KMS-11 (cell line): ENCODE measurements around the gene PSMD5.

ENCODE experiments used
- H2AFZ ChIP-seq: fragments of 200-600 bp; sonication (generic); 2 replicates; pipeline ENCODE4 v1.6.1; 2016; ENCODE audit warnings: antibody characterized with exemption, mixed run types, low read depth
- H3K27ac ChIP-seq: fragments of 200-600 bp; sonication (generic); 2 replicates; pipeline ENCODE4 v1.6.1; 2016; ENCODE audit warnings: mild to moderate bottlenecking, mixed run types
- H3K27me3 ChIP-seq: fragments of 200-600 bp; sonication (generic); 2 replicates; pipeline ENCODE4 v1.6.1; 2017; ENCODE audit warnings: mild to moderate bottlenecking, low read depth, mixed run types, moderate library complexity; ENCODE audit not compliant: insufficient read depth
- H3K36me3 ChIP-seq: fragments of 200-600 bp; sonication (generic); 2 replicates; pipeline ENCODE4 v1.6.1; 2017; ENCODE audit warnings: mild to moderate bottlenecking, mixed run types; ENCODE audit not compliant: insufficient read depth
- H3K4me1 ChIP-seq: fragments of 200-600 bp; sonication (generic); 2 replicates; pipeline ENCODE4 v1.6.1; 2016; ENCODE audit warnings: mild to moderate bottlenecking, low read depth, mixed run types; ENCODE audit not compliant: poor library complexity, severe bottlenecking
- H3K4me2 ChIP-seq: fragments of 200-600 bp; sonication (generic); 2 replicates; pipeline ENCODE4 v1.7.0; 2016; ENCODE audit warnings: mild to moderate bottlenecking, mixed run types
- H3K4me3 ChIP-seq: fragments of 200-600 bp; sonication (generic); IDR thresholded peaks from 2 replicates; pipeline ENCODE4 v1.6.1; 2017; ENCODE audit warnings: low read depth, low read length, mixed read lengths; ENCODE audit not compliant: insufficient read depth
- H3K79me2 ChIP-seq: fragments of 200-600 bp; sonication (generic); 2 replicates; pipeline ENCODE4 v1.6.1; 2016; ENCODE audit warnings: low read depth, mixed run types; ENCODE audit not compliant: insufficient read depth
- H3K9ac ChIP-seq: fragments of 200-600 bp; sonication (generic); 2 replicates; pipeline ENCODE4 v1.6.1; 2016; ENCODE audit warnings: mild to moderate bottlenecking, mixed run types
- H4K20me1 ChIP-seq: fragments of 200-600 bp; sonication (generic); 2 replicates; pipeline ENCODE4 v1.6.1; 2016; ENCODE audit warnings: mild to moderate bottlenecking, mixed run types; ENCODE audit not compliant: insufficient read depth
- CTCF ChIP-seq: fragments of 200-600 bp; sonication (generic); conservative IDR thresholded peaks from 2 replicates; pipeline ENCODE4 v1.6.1; 2017; ENCODE audit warnings: low read depth, mild to moderate bottlenecking, antibody characterized with exemption, low read length, moderate library complexity, mixed read lengths

The PSMD5 gene

GRCh38 chr9:120853198-120853597 is 10.5 kb upstream of the PSMD5 start:
- Histone ChIP-seq H3K79me2 (no peaks in the 10 kb centered on the region), H3K27me3 (no peaks in the 10 kb centered on the region), H3K36me3 (no peaks in the 10 kb centered on the region), H3K4me2 (no peak overlapping the region), H3K4me3 (no peak overlapping the region), H3K27ac (no peak overlapping the region), H3K4me1 (no peaks in the 10 kb centered on the region), H3K9ac (no peak overlapping the region), H2AFZ (no peak overlapping the region), H4K20me1 (no peaks in the 10 kb centered on the region)
- no peak for TF ChIP-seq CTCF

- no peak for TF ChIP-seq CTCF
- H3K9ac ChIP-seq, result no peak overlapping the region
- no peaks in the 10 kb centered on the region for H3K4me1 ChIP-seq
- no peaks in the 10 kb centered on the region for H3K27me3 ChIP-seq
- no peak overlapping the region for H3K27ac ChIP-seq
- no peak overlapping the region for H2AFZ ChIP-seq
- no peak overlapping the region for H3K4me2 ChIP-seq
- H4K20me1 ChIP-seq, result no peaks in the 10 kb centered on the region
- H3K4me3 ChIP-seq, result no peak overlapping the region
- no peaks in the 10 kb centered on the region for H3K36me3 ChIP-seq
- H3K79me2 ChIP-seq, result no peaks in the 10 kb centered on the region
Measured at GRCh38 chr9:120852240-120853010, 9.7 kb upstream of the PSMD5 start.

- H3K4me2 ChIP-seq, result no peak overlapping the region
- no peak overlapping the region for H3K9ac ChIP-seq
- no peaks in the 10 kb centered on the region for H3K36me3 ChIP-seq
- no peak overlapping the region for H2AFZ ChIP-seq
- H3K4me3 ChIP-seq, result no peak overlapping the region
- no peaks in the 10 kb centered on the region for H4K20me1 ChIP-seq
- no peaks in the 10 kb centered on the region for H3K27me3 ChIP-seq
- no peaks in the 10 kb centered on the region for H3K4me1 ChIP-seq
- H3K79me2 ChIP-seq, result no peaks in the 10 kb centered on the region
- no peak overlapping the region for H3K27ac ChIP-seq
- no peak for TF ChIP-seq CTCF
Measured at GRCh38 chr9:120851449-120851848, 8.7 kb upstream of the PSMD5 start.

- no peaks in the 10 kb centered on the region for H3K4me1 ChIP-seq
- H3K9ac ChIP-seq, result no peak overlapping the region
- H3K79me2 ChIP-seq, result no peaks in the 10 kb centered on the region
- H3K4me3 ChIP-seq, result no peak overlapping the region
- H3K27ac ChIP-seq, result no peak overlapping the region
- no peaks in the 10 kb centered on the region for H4K20me1 ChIP-seq
- H3K36me3 ChIP-seq, result 0 out of 2 replicates have a peak, but pooled peaks cover 3% of the 10 kb centered on the region
- no peaks in the 10 kb centered on the region for H3K27me3 ChIP-seq
- H2AFZ ChIP-seq, result no peak overlapping the region
- no peak overlapping the region for H3K4me2 ChIP-seq
- no peak for TF ChIP-seq CTCF
Measured at GRCh38 chr9:120850315-120850714, 7.6 kb upstream of the PSMD5 start.
